Jurkat, Clone E6-1 (cell line): ENCODE measurements around the gene CEPT1.

Source experiments
- DNase-seq: peaks from one replicate; pipeline ENCODE4 v3.0.0-alpha.2; 2011; ENCODE audit warnings: low read depth, low spot score
- H3K4me3 ChIP-seq: 2 replicates; pipeline ENCODE4 v1.5.1; 2011; ENCODE audit warnings: mild to moderate bottlenecking, low read length, control low read depth, moderate library complexity

CEPT1 gene

DNA sequence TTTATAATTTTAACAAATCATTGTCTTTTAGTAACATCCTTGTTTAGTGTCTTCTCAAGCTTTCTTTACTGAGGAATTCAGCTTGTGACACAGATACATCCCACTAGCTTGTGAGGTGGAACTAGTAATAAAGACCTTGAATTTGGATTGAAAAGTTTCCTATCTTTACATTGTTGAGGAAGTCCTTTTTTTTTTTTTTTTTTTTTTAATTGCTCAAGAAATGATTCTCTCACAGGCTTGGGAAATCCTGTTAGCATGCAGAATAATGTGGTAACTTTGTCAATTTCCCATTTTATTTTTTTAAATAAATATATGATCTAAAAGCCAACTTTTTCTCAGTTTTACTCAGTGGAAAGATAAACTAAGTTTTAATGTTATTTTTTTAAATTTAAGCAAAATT lies 44.6 kb downstream of the CEPT1 start:
- H3K4me3 ChIP-seq: no peak overlapping the region
- no peak for DNase-seq

DNA sequence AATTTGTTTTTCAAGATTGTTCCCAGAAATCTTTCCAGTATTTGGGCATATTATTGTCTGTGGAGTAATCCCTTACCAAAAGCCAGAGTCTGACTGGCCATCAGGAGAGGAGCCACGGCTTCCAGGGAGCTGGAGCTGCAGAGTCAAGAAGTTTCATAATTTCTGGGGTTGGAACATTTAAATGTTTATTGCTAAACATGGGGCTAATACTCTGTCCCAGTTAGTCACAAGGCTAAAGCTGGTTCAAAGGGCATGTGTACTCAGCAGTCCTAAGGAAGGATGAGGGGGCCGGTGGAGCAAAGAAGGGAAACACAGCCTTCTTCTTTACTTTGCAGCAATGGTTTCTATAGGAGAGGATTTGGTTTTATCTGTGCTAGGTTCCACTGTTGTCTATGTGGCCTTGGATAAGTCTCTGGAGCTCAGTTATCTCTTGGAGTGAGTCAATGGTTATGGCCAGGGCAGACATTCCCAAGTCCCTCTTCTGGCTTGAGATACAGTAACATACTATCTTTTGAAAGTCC lies 51.0 kb downstream of the CEPT1 start:
- no peak for DNase-seq
- no peak overlapping the region for H3K4me3 ChIP-seq

DNA sequence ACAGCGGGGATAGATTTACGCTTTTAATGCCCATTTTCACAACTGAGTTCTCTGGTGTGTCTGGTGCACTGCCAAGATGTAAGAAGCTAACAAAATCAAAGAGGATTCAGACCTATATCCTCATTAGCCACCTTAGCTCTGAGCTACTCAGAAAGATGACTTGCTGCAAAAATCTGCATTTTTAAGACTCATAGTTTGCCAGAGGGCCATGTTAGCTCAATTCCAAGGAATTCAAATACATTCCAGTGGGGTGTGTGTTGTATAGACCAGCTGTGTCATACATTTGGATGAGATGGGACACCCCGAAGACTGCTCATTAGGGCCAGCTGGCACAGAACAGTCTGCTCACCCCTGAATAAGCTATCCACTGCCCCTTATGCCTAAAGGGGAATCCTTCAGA lies 51.5 kb downstream of the CEPT1 start:
- no peak overlapping the region for H3K4me3 ChIP-seq
- no peak for DNase-seq

DNA sequence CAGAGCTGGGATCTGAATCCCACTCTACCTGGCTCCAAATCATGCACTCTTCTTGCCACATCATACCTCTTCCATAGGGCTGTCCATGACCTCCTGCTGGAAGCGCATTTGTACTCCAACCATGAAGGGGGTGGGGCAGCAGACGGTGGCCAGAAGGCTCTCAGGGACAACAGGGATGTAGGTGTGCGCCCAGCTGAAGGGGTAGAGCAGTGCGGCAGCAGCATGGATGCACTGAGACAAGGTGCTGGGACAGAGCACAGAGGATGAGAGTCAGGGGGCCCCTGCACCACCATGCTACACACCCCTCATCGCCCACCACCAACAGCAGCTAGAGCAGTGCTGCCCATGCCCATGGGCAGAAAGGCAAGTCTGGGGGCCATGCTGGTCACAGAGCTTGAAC lies 52.1 kb downstream of the CEPT1 start:
- DNase-seq: no peak
- no peak overlapping the region for H3K4me3 ChIP-seq

DNA sequence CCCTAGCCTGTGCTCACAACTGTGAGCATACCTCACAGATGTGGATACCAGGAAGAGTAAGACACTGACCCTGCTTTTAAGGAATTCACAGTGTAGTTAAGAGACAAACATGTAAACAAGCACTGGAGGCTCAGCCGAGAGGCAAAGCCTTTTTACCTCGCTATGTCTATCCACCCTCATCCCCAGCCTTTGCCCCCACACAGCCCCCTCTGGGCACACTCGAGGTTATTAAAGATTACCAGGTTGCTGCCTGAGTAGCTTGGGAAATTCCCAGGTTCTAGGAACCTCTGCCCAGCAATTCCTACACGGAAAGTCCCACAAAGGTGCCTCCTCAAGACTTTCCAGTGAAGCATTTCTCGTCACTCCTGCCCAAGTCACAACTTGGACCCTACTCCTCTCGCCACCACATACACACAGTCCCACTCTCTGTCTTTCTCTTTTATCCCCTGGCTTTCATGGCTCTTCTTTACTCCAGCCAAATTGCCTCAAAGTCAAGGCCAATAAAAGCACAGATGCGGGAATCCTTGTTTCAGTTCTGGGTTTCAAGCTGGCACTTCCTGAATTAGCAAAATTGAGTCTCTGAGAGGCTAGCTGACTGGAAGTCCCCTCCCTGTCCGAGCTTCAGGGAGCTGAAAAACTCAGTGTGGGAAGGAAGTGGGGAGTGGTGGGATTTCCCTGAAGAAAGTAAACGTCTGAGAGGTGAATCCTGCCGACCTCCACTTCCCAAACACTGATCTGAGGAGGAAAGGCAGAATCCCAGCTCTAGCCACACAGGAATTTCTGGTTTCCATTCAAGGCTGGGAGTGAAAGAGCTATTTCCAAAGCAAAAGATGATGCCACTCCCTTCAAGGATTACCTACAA lies 52.9 kb downstream of the CEPT1 start:
- DNase-seq: no peak
- H3K4me3 ChIP-seq: no peak overlapping the region

DNA sequence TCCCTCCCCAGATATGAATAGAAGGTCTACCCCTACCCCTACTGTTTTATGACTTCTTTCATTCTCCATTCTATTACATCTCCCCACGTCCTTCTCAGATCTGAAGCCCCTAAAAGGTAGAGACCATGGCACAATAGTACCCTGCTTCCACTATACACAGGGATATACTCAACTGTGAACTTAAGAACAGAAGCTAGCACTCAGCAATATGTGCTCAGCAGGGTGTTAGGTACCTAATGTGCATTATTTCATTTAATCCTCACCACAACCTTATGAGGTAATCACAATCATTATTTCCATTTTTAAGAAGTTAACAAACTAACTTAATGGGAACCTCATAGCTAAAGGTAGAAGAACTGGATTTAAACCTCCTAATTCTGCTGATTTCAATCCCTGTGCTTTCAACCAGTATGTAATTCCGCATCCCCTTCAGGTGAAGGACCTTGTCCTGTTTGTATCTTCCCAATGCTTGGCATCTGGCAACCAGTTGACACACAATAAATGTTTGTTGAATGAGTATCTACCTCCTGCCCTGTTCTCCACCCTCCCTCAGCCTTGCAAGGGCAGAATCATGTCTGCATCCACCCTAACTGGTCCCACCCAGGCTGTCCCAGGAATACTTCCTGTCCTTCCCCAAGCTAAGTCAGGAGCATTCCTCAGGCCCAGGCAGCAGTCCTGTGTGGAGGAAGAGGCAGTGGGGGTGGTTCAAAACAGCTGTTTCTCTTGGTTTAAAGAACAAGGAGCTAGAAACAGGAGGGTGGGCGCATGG lies 53.9 kb downstream of the CEPT1 start:
- DNase-seq: no peak
- no peak overlapping the region for H3K4me3 ChIP-seq

DNA sequence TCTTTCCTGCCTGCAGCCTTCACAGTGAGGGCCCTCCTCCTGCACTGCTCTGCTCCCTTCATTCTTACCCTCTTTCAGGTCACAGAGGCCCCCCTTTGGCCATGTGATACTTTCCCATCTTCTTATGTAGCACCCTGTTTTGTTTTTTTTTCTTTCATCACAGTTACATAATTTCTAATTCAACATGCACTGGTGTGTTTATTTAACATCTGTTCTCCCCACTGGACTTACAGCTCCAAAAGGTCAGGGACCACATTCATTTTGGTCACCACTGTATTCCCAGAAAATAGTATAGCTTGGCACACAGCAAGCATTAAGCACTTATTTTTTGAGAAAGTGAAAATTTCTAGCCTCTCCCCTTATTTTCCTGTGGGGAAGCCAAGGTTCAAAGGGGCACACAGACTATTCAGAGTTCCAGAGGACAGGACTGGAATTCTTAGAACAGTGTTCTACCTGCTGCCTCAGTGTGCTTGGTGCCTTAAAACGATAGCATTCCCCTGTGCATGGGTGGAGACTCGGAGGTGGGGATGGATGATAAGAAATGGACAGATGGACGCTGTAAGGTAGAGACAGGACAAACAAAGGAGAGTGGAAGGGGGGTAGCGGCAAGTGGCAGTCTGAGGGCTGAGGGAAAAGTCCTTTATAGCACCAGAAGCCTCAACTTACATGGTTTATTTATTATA lies 55.1 kb downstream of the CEPT1 start:
- no peak for DNase-seq
- H3K4me3 ChIP-seq: no peak overlapping the region

DNA sequence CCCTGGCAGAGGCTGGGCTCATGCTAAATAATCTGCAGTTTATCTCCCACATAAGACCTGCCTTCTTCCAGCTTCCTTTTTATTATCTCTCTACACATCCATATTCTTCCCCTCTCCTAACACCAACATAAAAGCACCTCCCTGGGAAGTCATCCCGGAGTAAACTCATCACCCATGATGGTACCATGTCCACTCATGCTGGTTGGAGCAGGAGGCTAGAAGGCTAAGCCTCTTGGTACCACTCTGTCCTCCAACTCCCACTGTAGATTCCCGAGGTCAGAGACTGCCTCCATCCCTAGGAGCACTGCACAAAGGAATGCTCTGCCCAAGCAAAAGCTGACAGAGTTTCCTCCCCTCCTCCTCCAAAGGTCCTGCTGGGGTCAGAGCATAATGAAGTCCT lies 56.2 kb downstream of the CEPT1 start:
- no peak overlapping the region for H3K4me3 ChIP-seq

DNA sequence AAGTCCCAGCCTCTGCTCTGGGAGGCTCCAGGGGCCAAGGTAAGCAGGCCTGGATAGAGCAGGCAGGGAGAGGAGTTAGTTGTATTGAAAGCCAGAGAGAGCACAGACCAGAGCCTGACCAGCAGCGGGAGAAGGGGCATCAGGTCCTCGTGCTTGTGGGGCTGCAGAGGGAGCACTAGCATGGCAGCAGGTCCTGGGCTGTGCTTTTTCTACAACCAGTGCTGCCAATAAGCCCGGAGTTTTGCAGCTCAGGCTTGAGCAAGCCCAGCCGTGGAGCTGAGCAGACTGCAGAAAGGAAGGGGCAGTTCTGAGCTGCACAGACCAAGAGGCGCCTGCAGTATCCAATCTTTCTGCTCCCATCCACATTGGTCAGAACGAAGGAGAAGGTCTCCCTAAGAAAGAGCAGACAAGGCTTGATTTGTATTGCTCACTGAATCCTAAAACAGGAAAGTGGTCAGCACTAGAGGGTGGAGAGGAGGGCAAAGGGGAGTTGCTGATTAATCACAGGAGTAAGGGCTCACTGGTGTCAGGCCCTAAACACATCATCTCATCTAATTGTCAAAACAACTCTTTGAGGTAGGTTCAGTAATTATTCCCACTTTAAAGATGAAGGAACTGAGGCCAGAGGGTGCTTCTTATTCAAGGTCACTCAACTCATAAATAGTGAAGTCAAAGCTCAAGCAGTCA lies 57.7 kb downstream of the CEPT1 start:
- peak; percentile 84 for DNase-seq
- H3K4me3 ChIP-seq: no peak overlapping the region

More for the DNA sequence above, 56.2 kb downstream of the CEPT1 start:
- no peak for DNase-seq

DNA sequence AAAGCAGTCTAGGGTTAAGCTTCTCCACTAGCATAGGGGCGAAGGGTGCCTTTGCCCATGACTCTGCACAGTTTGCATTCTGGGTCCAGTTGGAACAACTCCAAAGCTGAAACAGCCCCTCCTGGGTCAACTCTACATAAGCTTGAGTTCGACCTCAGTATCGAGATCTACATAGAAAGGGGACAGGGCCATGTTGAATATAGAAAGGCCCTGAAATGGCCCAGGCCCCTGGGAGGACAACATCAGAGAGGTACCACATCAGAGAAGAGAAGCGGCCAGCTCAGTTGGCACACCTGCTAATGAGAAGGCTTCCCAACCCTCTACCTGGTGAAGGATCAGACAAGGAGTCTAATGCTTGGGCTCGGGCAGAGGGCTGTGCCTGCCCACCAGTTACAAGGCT lies 58.8 kb downstream of the CEPT1 start:
- H3K4me3 ChIP-seq: no peak overlapping the region
- DNase-seq: no peak

DNA sequence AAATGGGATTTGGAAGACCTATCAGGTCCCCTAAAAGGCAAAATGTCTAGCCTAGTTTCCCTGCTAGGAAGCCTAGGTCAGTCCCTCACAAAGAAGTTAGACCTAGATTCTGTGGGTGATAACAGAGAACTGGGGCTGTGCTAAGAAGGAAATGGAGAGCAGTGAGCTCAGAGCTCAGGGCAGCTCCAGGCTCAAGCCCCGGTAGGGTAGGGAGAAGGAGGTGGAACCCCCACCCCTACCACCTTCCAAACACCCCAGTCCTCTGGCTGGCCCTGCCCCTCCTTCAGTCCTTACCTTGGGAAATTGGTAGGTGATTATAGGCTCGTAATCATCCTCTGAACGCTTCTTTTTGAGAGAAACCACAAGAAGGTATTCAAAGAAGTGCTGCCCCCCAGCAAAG lies 59.3 kb downstream of the CEPT1 start:
- H3K4me3 ChIP-seq: no peak overlapping the region
- no peak for DNase-seq

DNA sequence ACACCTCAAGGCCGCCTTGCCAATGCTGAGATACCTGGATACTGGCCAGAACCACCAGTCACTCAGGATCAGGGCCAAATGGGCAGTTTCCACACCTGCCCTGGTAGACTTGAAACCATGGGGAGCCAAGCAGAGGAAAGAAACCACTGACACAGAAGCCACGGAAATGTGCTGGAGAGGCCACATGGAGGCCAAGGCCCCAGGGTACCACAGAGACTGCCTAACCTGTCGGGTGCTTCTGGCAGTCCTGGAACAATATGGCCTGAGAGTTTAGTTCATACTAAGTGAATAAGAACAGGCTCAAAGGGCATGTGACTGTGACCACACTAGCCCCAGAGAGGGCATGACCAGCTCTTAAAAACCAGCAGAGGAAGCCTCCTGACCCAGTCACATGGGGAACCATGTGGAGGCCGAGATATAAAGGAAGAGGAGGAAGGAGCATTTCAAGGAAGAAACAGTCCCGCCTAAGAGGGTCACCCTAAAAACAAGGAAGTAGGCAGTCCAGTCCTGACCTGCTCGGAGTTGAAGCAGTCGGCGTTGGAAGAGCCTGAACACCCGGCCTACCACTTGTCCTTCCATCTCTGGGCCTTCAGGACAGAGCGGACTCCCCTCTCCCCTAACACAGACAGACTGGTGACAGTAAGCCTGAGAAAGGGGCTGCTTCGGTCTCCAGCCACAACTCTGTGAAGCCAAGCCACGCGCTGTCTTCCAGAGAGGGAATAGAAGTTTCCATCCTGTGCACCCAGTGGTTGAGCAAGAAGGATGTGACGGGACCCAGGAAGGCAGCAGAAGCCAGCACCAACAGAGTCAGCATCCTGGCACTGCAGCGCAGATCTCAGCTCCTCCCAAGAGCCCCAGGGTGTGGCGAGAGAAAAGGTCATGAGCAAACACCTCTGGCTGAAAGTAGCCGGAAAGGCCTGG lies 60.1 kb downstream of the CEPT1 start, which contains the start of gene DENND2D:
DENND2D (minus strand) TSS at position 766 of the 921 bp plus-strand sequence; CDS start at position 579, 187 bp downstream.
- DNase-seq: no peak
- no peak within 1 kb of the TSS for H3K4me3 ChIP-seq

DNA sequence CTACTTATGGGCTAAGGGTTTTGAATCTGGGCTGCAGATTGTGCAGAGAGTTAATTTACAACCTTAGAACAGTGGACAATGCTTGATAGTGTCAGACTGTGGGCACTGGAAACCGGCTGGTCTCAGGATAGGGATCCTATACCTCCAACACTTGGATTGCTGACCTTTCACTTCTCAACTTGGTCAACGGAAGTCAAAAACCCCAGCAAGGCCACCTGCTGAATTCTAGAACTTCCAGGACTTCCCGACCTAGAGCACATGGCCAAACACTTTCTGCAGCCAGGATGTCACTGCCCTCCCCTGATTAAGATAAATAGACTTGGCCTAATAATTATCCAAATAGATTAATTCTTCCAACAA lies 60.8 kb downstream of the CEPT1 start:
- no peak for DNase-seq
- no peak overlapping the region for H3K4me3 ChIP-seq

DNA sequence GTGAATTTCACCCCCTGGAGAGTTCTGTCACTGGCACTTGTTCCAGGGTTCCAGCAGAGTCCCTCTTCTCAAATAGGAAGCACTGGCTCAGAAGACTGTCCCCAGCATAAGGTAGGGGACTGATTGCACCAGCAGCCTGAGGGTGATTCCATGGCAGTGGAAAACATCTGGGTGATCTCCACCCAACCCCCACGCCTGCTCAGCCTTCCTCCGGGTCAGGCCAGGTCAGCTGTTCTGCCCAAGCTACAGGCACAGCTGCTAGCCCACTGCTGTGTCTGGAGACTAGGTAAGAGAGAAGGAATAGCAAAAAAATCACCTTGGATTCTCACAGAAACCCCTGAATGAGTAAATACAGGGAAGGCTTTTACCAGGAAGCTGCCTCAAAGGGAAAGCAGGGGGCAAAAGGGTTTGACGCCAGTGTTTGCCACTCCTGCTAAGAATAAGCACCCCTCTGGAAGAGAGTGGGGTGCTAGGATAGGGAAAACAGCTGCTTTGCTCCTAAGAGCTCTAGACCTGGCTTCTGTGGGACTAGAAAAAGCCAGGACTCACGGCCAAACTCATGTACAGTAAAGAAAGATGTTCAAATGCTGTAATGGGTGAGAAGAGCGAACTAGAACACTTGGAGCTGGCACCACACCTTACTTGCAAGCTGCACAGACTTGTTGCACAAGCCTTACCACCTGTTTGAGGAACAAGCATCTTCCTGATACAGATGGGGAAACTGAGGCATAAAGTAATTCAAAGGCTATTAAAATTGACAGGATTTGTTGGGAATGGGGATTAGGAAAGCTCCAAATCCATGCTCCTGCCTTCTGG lies 61.5 kb downstream of the CEPT1 start:
- no peak for DNase-seq
- H3K4me3 ChIP-seq: no peak overlapping the region

DNA sequence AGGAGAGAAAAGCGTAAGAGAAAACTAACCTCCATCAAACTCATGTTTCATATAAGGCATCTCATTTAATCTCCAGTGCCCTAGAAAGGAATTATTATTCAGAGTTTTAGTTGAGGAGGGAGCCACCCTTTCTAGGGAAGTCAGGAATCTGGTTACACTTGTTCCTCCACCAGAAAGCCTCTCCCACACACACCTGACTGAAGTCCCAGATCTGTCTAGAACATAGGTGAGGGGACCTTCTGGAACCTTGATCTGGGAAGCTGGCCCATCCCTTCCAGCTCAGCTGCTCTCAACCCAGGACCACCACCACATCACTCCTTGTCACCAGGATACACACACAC lies 62.3 kb downstream of the CEPT1 start:
- H3K4me3 ChIP-seq: no peak overlapping the region
- no peak for DNase-seq

DNA sequence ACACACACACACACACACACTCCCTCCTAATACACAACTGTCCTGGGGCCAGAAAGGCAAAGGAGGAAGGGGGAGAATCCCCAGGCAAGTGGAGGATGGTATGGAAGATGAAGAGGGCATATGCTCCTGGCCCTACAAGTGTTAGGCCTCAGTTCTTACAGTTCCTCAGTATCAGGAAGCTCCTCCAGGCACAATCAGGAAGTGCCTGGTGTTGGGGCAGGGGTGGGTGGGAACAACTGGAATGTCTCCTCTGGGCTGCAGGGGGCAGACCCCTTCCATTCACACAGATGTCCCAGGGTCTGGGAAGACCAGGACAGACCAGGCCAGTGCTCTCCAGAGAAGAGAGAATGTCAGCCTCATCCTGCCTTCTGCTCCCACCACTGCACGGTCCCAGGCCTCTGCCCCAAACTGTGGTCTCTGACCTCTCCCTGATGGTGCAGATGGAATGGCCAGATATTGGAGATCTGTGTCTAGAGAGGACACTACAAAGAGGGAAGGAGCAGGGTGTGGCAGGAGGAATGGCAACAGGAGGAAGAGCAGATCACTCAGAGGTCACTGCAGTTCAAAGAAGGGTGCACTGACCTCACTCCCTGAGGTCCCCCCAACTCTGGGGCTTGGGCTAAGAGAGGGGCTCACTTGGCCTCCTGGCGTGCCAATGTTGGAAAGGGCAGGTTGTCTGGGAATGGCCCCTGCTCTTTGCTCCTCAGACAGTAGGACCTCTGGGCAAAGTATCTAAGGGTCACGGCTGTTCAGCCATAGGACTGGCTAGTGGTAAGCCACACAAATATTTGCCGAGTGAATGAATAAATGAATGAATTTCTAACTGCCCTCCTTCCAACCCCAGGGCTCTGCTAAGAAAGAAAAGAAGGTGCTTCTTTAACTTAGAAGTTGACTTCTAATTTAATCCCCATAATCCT lies 62.9 kb downstream of the CEPT1 start:
- DNase-seq: no peak
- H3K4me3 ChIP-seq: peak overlapping the region; percentile 55
